HCT116 (cell line): ENCODE data around the gene GAK.

Source experiments
- EZH2 ChIP-seq: fragments of 200-600 bp; sonication (generic); IDR thresholded peaks from 2 replicates; pipeline ENCODE4 v1.6.1; 2017; ENCODE audit warnings: antibody characterized with exemption, mixed run types
- POLR2A ChIP-seq: IDR thresholded peaks from 2 replicates; pipeline ENCODE4 v1.7.0; 2011; ENCODE audit warnings: borderline replicate concordance; ENCODE audit not compliant: insufficient read depth, insufficient read length; ENCODE audit errors: extremely low read depth
- TCF7L2 ChIP-seq: IDR thresholded peaks from 2 replicates; pipeline ENCODE4 v1.7.0; 2011; ENCODE audit warnings: borderline replicate concordance, inconsistent platforms; ENCODE audit not compliant: insufficient read depth, insufficient read length; ENCODE audit errors: extremely low read depth
- ZNF274 ChIP-seq: fragments of 200-500 bp; sonication (Bioruptor generic); IDR thresholded peaks from 2 replicates; pipeline ENCODE4 v1.6.1; 2014; ENCODE audit warnings: mild to moderate bottlenecking, low read depth, low read length, inconsistent platforms
- TF ChIP-seq, protein P1 (sequence below): IDR thresholded peaks from 2 replicates; pipeline ENCODE4 v1.6.1; 2011; ENCODE audit warnings: mild to moderate bottlenecking, low read length, moderate library complexity; ENCODE audit not compliant: insufficient replicate concordance; ENCODE audit errors: extremely low read depth
- TF ChIP-seq, protein P2 (sequence below): IDR thresholded peaks from 2 replicates; pipeline ENCODE4 v1.6.1; 2012
- TF ChIP-seq, protein P3 (sequence below), 3 experiments: fragments of 200-600 bp in 1 of 3; sonication (generic) in 1 of 3; IDR thresholded peaks in 2 of 3; conservative IDR thresholded peaks in 1 of 3; 2 replicates each; pipeline ENCODE4 v1.5.1; 2012 to 2017; ENCODE audit warnings: low read depth in 2 of 3, low read length in 2 of 3, antibody characterized with exemption in 1 of 3, borderline replicate concordance in 1 of 3, control low read depth in 1 of 3, mild to moderate bottlenecking in 1 of 3, mixed read lengths in 1 of 3, mixed run types in 1 of 3, moderate library complexity in 1 of 3; ENCODE audit not compliant: insufficient read depth in 1 of 3

DNA sequence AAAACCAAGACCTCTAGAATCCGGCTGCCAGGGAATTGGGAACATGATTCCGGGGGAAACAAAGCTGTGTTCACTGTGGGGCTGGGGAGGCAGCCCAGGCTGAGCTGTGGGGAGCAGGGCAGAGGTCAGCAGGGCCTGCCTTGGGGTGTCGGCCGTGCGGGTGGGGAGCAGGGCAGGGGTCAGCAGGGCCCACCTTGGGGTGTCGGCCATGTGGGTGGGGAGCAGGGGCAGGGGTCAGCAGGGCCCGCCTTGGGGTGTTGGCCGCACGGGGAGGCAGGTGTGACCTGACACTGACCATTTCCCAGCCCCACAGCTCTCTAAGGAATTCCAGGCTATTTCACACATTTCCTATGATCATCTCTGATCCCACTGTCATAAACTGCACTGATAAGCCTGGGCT, 60.6 kb downstream of the GAK start:
- no peak for TF ChIP-seq ZNF274
- TF ChIP-seq POLR2A = no peak
- TF ChIP-seq, protein P1, sequence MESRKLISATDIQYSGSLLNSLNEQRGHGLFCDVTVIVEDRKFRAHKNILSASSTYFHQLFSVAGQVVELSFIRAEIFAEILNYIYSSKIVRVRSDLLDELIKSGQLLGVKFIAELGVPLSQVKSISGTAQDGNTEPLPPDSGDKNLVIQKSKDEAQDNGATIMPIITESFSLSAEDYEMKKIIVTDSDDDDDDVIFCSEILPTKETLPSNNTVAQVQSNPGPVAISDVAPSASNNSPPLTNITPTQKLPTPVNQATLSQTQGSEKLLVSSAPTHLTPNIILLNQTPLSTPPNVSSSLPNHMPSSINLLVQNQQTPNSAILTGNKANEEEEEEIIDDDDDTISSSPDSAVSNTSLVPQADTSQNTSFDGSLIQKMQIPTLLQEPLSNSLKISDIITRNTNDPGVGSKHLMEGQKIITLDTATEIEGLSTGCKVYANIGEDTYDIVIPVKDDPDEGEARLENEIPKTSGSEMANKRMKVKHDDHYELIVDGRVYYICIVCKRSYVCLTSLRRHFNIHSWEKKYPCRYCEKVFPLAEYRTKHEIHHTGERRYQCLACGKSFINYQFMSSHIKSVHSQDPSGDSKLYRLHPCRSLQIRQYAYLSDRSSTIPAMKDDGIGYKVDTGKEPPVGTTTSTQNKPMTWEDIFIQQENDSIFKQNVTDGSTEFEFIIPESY = no peak
- TF ChIP-seq TCF7L2 = no peak
- TF ChIP-seq, protein P2, sequence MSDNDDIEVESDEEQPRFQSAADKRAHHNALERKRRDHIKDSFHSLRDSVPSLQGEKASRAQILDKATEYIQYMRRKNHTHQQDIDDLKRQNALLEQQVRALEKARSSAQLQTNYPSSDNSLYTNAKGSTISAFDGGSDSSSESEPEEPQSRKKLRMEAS = no peak
- TF ChIP-seq, protein P3, sequence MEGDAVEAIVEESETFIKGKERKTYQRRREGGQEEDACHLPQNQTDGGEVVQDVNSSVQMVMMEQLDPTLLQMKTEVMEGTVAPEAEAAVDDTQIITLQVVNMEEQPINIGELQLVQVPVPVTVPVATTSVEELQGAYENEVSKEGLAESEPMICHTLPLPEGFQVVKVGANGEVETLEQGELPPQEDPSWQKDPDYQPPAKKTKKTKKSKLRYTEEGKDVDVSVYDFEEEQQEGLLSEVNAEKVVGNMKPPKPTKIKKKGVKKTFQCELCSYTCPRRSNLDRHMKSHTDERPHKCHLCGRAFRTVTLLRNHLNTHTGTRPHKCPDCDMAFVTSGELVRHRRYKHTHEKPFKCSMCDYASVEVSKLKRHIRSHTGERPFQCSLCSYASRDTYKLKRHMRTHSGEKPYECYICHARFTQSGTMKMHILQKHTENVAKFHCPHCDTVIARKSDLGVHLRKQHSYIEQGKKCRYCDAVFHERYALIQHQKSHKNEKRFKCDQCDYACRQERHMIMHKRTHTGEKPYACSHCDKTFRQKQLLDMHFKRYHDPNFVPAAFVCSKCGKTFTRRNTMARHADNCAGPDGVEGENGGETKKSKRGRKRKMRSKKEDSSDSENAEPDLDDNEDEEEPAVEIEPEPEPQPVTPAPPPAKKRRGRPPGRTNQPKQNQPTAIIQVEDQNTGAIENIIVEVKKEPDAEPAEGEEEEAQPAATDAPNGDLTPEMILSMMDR (IDR thresholded peaks at IDR 0.05 in 2 of 3, conservative IDR thresholded peaks at IDR 0.05 in 1 of 3; ENCODE audit: borderline replicate concordance in 1 of 3, insufficient read depth in 1 of 3, low read depth in 2 of 3, low read length in 2 of 3) = no peak
- TF ChIP-seq EZH2 = no peak
